OCI-LY3 (cell line): ENCODE results near the gene APCDD1L.

Experiments
- CTCF ChIP-seq: fragments of 200-600, 300-600 bp; sonication (generic); IDR thresholded peaks from 2 replicates; pipeline ENCODE4 v1.5.1; 2014; ENCODE audit warnings: antibody characterized with exemption, low read length, low read depth
- EZH2phosphoT487 ChIP-seq: fragments of 200-600 bp; shearing (Covaris generic); IDR thresholded peaks from 2 replicates; pipeline ENCODE4 v1.6.1; 2018; ENCODE audit warnings: antibody characterized with exemption, mixed run types, low read depth

- TF ChIP-seq CTCF (no peak), EZH2phosphoT487 (no peak)
Observed at GRCh38 chr20:58531657-58532056, 16.5 kb upstream of the APCDD1L start.
